WTC11 (cell line): ENCODE measurements around the gene ARHGAP15. TPM values are rescaled to one million over a fixed set of nuclear protein-coding genes. Genes with fewer than 3 reads are reported as not detected.

ENCODE experiments used
- ATAC-seq: fragments of 200-7000 bp; cut with Tn5 transposase; 2 replicates; pipeline ENCODE4 v1.10.0; 2021; ENCODE audit warnings: mild to moderate bottlenecking, moderate library complexity
- CTCF ChIA-PET: fragments of 300-600 bp; sonication (Branson Sonifier 250); formaldehyde crosslinking; loops from one replicate; lab custom pipeline; 2021; ENCODE audit warnings: antibody characterized with exemption; lab: Charles Lee
- POLR2A ChIA-PET: fragments of 350-600 bp; sonication (Branson Sonifier 250); formaldehyde crosslinking; loops from one replicate; lab custom pipeline; 2021; ENCODE audit warnings: antibody characterized with exemption; lab: Charles Lee
- DNase-seq: peaks from one replicate; pipeline ENCODE4 v3.0.0; 2021; ENCODE audit warnings: low spot score
- H3K27ac Mint-ChIP-seq: 2 replicates; pipeline ENCODE4 v1.8.0; 2021; ENCODE audit warnings: mixed read lengths
- H3K27me3 Mint-ChIP-seq: 2 replicates; pipeline ENCODE4 v1.8.0; 2021; ENCODE audit warnings: low read depth, mild to moderate bottlenecking, moderate library complexity, mixed read lengths
- H3K36me3 Mint-ChIP-seq: 2 replicates; pipeline ENCODE4 v1.8.0; 2021; ENCODE audit warnings: mixed read lengths
- H3K4me1 Mint-ChIP-seq: 2 replicates; pipeline ENCODE4 v1.8.0; 2022; ENCODE audit warnings: mixed read lengths
- H3K4me3 Mint-ChIP-seq: 2 replicates; pipeline ENCODE4 v1.8.0; 2021; ENCODE audit warnings: mild to moderate bottlenecking, moderate library complexity, mixed read lengths
- H3K9me3 Mint-ChIP-seq: 2 replicates; pipeline ENCODE4 v1.8.0; 2021; ENCODE audit warnings: mixed read lengths
- ARID4B ChIP-seq: sonication (generic); formaldehyde crosslinking; IDR thresholded peaks from 2 replicates; pipeline ENCODE4 v1.8.0; 2023; ENCODE audit warnings: missing genetic modification reagents, mild to moderate bottlenecking, borderline replicate concordance
- ATF6 ChIP-seq: sonication (generic); formaldehyde crosslinking; IDR thresholded peaks from 2 replicates; pipeline ENCODE4 v1.8.1; 2023; ENCODE audit warnings: mild to moderate bottlenecking, missing genetic modification reagents
- E2F4 ChIP-seq: sonication (generic); formaldehyde crosslinking; IDR thresholded peaks from 2 replicates; pipeline ENCODE4 v1.8.1; 2022; ENCODE audit warnings: low read depth, mild to moderate bottlenecking, moderate library complexity, missing genetic modification reagents, borderline replicate concordance
- ETV6 ChIP-seq: sonication (generic); formaldehyde crosslinking; IDR thresholded peaks from 2 replicates; pipeline ENCODE4 v1.8.1; 2022; ENCODE audit warnings: mild to moderate bottlenecking, missing genetic modification reagents
- GABPB1 ChIP-seq: sonication (generic); formaldehyde crosslinking; IDR thresholded peaks from 2 replicates; pipeline ENCODE4 v1.8.1; 2023; ENCODE audit warnings: mild to moderate bottlenecking, missing genetic modification reagents
- JUN ChIP-seq: sonication (generic); formaldehyde crosslinking; IDR thresholded peaks from 2 replicates; pipeline ENCODE4 v1.8.0; 2023; ENCODE audit warnings: mild to moderate bottlenecking, missing genetic modification reagents
- SMAD3 ChIP-seq: sonication (generic); formaldehyde crosslinking; IDR thresholded peaks from 2 replicates; pipeline ENCODE4 v1.8.0; 2022; ENCODE audit warnings: missing genetic modification reagents, mild to moderate bottlenecking, borderline replicate concordance
- SP1 ChIP-seq: sonication (generic); formaldehyde crosslinking; conservative IDR thresholded peaks from 2 replicates; pipeline ENCODE4 v1.8.1; 2022; ENCODE audit warnings: missing genetic modification reagents
- USF2 ChIP-seq: sonication (generic); formaldehyde crosslinking; IDR thresholded peaks from 2 replicates; pipeline ENCODE4 v1.8.1; 2023; ENCODE audit warnings: mild to moderate bottlenecking, missing genetic modification reagents, moderate library complexity
- ZMAT4 ChIP-seq: fragments of 250-450 bp; sonication (Bioruptor Pico); IDR thresholded peaks from 2 replicates; pipeline ENCODE4 v1.9.0; 2021; ENCODE audit warnings: mild to moderate bottlenecking
- ZNF121 ChIP-seq: sonication (generic); formaldehyde crosslinking; IDR thresholded peaks from 2 replicates; pipeline ENCODE4 v1.8.0; 2023; ENCODE audit warnings: missing genetic modification reagents
- total RNA-seq: library from RNA; stranded (reverse); gene quantifications from 3 replicates; pipeline ENCODE4 v1.2.3, GENCODE V29; 2021
- TF ChIP-seq, protein P1 (sequence below): fragments of 250-450 bp; sonication (Bioruptor Pico); IDR thresholded peaks from 2 replicates; pipeline ENCODE4 v1.8.0; 2021; ENCODE audit warnings: mild to moderate bottlenecking

ARHGAP15 gene
- total RNA-seq, 1 experiment from 2014 or later = 0.28 TPM

DNA sequence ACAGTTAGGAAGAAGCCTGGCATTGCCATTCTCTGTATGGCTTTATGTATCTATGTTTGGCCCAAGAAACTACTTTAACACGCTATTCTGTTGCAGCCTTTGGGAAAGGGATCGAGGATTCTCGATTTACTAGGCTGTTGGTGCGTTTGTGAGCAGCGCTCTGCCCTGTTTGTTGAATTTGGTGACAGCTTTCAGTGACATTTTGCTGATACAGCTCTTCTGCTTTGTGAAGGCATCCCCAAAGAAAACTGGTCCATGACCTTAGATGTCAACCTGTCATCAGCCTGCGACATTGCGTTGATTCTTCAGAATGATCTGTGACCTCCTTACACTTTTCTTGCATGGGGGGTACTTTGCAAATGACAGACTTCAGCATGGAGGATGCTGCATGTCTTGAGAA, 431.5 kb downstream of the ARHGAP15 start (continued):
- TF ChIP-seq ARID4B (CRISPR knock-in tag) (no peak), ETV6 (CRISPR knock-in tag) (no peak), JUN (CRISPR knock-in tag) (no peak), SMAD3 (CRISPR knock-in tag) (no peak), GABPB1 (no peak)
- TF ChIP-seq, protein P1, sequence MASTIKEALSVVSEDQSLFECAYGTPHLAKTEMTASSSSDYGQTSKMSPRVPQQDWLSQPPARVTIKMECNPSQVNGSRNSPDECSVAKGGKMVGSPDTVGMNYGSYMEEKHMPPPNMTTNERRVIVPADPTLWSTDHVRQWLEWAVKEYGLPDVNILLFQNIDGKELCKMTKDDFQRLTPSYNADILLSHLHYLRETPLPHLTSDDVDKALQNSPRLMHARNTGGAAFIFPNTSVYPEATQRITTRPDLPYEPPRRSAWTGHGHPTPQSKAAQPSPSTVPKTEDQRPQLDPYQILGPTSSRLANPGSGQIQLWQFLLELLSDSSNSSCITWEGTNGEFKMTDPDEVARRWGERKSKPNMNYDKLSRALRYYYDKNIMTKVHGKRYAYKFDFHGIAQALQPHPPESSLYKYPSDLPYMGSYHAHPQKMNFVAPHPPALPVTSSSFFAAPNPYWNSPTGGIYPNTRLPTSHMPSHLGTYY (CRISPR knock-in tag) = no peak

DNA sequence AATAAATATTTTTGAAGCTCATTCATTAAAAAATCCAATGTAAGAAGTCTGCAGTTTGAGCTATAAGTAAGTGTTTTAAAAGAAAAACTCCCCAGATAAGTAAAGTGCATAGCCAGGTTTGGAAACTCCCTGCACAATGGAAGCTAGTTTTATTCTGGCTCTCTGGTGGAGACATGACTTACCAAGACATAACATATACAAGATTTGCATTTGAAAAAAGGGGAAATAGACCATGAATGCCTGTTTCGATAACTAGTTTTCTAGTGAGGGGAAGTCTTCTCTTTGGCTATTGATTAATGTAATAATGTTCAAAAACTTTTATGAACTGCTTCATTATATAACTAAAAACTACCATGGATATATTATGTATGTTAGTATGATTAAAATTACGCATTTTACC, 435.2 kb downstream of the ARHGAP15 start:
- H3K36me3 Mint-ChIP-seq = peaks cover 3% of the 10 kb centered on the region; the same call in 1 of the 2 replicates
- H3K27me3 Mint-ChIP-seq = no peaks in the 10 kb centered on the region
- H3K9me3 Mint-ChIP-seq = peaks cover 8% of the 10 kb centered on the region
- no peak overlapping the region for H3K27ac Mint-ChIP-seq
- ChIA-PET CTCF (interaction anchor here (0.6 kb wide), 1 partner anchor 52 kb away, joined by 3 read pairs; no protein-coding TSS in a partner anchor), POLR2A (no interaction called here)
- DNase-seq = no peak
- H3K4me1 Mint-ChIP-seq = peaks cover 11% of the 10 kb centered on the region
- no peak overlapping the region for H3K4me3 Mint-ChIP-seq
- ATAC-seq = no peak
- TF ChIP-seq USF2 = no peak
- TF ChIP-seq, all 79 proteins: peak for 0

- H3K27ac Mint-ChIP-seq = no peak overlapping the region
- peaks cover 8% of the 10 kb centered on the region for H3K9me3 Mint-ChIP-seq
- POLR2A ChIA-PET = no interaction called here
- CTCF ChIA-PET = no interaction called here
- TF ChIP-seq ATF6 (CRISPR knock-in tag) = no peak
- TF ChIP-seq SP1 (CRISPR knock-in tag) = no peak
- TF ChIP-seq E2F4 (CRISPR knock-in tag) = no peak
- no peak for TF ChIP-seq ZNF121 (CRISPR knock-in tag)
- no peak for TF ChIP-seq ZMAT4 (CRISPR knock-in tag)
- no peak for TF ChIP-seq GABPB1
- H3K4me1 Mint-ChIP-seq = peaks cover 11% of the 10 kb centered on the region
- no peak overlapping the region for H3K4me3 Mint-ChIP-seq
- no peak for DNase-seq
- peaks cover 3% of the 10 kb centered on the region; the same call in 1 of the 2 replicates for H3K36me3 Mint-ChIP-seq
- ATAC-seq = no peak
- no peaks in the 10 kb centered on the region for H3K27me3 Mint-ChIP-seq
Measured at GRCh38 chr2:143571747-143572146, 442.5 kb downstream of the ARHGAP15 start.
